Measurements from ENCODE around the gene PKIB. TPM values are rescaled to one million over a fixed set of nuclear protein-coding genes. Genes with fewer than 3 reads are reported as not detected.
"Not testable (repeated sequence)": the region's sequence is repeated elsewhere in the genome, so short reads cannot be mapped to it uniquely, and the experiment has no call there.

The PKIB gene
- total RNA-seq, 1 experiment from 2014 or later: 5.2 TPM

- DNase-seq (ENCODE audit: low spot score): no peak
These were observed 10.7 kb downstream of the PKIB start for GRCh38 chr6:122620902-122621301.

GRCh38 chr6:122621638-122622037 is 11.4 kb downstream of the PKIB start:
- DNase-seq (ENCODE audit: low spot score): no peak

- no peak for DNase-seq (ENCODE audit: low spot score)
These were observed 12.3 kb downstream of the PKIB start for GRCh38 chr6:122622479-122622878.

GRCh38 chr6:122623279-122623678 is 13.1 kb downstream of the PKIB start:
- DNase-seq (ENCODE audit: low spot score): no peak

- no peak for DNase-seq (ENCODE audit: low spot score)
These were observed 14.6 kb downstream of the PKIB start for GRCh38 chr6:122624853-122625252.

- no peak for DNase-seq (ENCODE audit: low spot score)
These were observed 18.5 kb downstream of the PKIB start for GRCh38 chr6:122628714-122629113.

- no peak for DNase-seq (ENCODE audit: low spot score)
These were observed 21.5 kb downstream of the PKIB start for GRCh38 chr6:122631571-122632249.

GRCh38 chr6:122640366-122640765 is 30.2 kb downstream of the PKIB start:
- DNase-seq (ENCODE audit: low spot score): no peak

- no peak for DNase-seq (ENCODE audit: low spot score)
These were observed 31.6 kb downstream of the PKIB start for GRCh38 chr6:122641819-122642218.

GRCh38 chr6:122642604-122643003 is 32.4 kb downstream of the PKIB start:
- not testable (repeated sequence) for DNase-seq (ENCODE audit: low spot score)

- no peak for DNase-seq (ENCODE audit: low spot score)
These were observed 35.1 kb downstream of the PKIB start for GRCh38 chr6:122645256-122645655.

- DNase-seq (ENCODE audit: low spot score): no peak
These were observed 37.6 kb downstream of the PKIB start for GRCh38 chr6:122647765-122648164.

GRCh38 chr6:122648726-122649125 is 38.5 kb downstream of the PKIB start:
- DNase-seq (ENCODE audit: low spot score): no peak

- no peak for DNase-seq (ENCODE audit: low spot score)
These were observed 39.5 kb downstream of the PKIB start for GRCh38 chr6:122649701-122650100.

GRCh38 chr6:122650403-122650802 is 40.2 kb downstream of the PKIB start:
- DNase-seq (ENCODE audit: low spot score): no peak

GRCh38 chr6:122651031-122651430 is 40.8 kb downstream of the PKIB start:
- DNase-seq (ENCODE audit: low spot score): no peak

GRCh38 chr6:122651604-122652003 is 41.4 kb downstream of the PKIB start:
- DNase-seq (ENCODE audit: low spot score): peak; percentile 3

- DNase-seq (ENCODE audit: low spot score): no peak
These were observed 42.2 kb downstream of the PKIB start for GRCh38 chr6:122652431-122652830.

- DNase-seq (ENCODE audit: low spot score): no peak
These were observed 42.9 kb downstream of the PKIB start for GRCh38 chr6:122653094-122653493.

- no peak for DNase-seq (ENCODE audit: low spot score)
These were observed 43.8 kb downstream of the PKIB start for GRCh38 chr6:122654012-122654411.

GRCh38 chr6:122657601-122658000 is 47.4 kb downstream of the PKIB start:
- DNase-seq (ENCODE audit: low spot score): no peak

GRCh38 chr6:122660296-122660695 is 50.1 kb downstream of the PKIB start:
- DNase-seq (ENCODE audit: low spot score): peak; percentile 6

GRCh38 chr6:122663981-122664380 is 53.8 kb downstream of the PKIB start:
- no peak for DNase-seq (ENCODE audit: low spot score)

GRCh38 chr6:122665929-122666328 is 55.7 kb downstream of the PKIB start:
- DNase-seq (ENCODE audit: low spot score): no peak

Data from H4 (cell line).